Nucleus accumbens (tissue), 56 donors: ENCODE measurements around the gene ECHDC1.
"Not testable (repeated sequence)": the region's sequence is repeated elsewhere in the genome, so short reads cannot be mapped to it uniquely, and the experiment has no call there.

Experiments used
- DNase-seq, 56 donors: peaks; one replicate each; lab custom pipeline; 2025; lab: John Stamatoyannopoulos, UW

The ECHDC1 gene

GRCh38 chr6:127342946-127343808 lies at the start of gene ECHDC1:
TSS of gene ECHDC1 (minus strand) at chr6:127343609. CDS start at chr6:127331028, 12,581 bp downstream.
- DNase-seq, result peak in 53 of 56 donors; percentile 10 to 89 (median 61)

- DNase-seq, result no peak
These were observed 48.9 kb upstream of the ECHDC1 start for GRCh38 chr6:127392301-127392700.

GRCh38 chr6:127391094-127391953 lies 47.9 kb upstream of the ECHDC1 start:
- DNase-seq, result no peak

GRCh38 chr6:127389706-127390105 lies 46.3 kb upstream of the ECHDC1 start:
- no peak for DNase-seq

GRCh38 chr6:127385668-127386430 lies 42.4 kb upstream of the ECHDC1 start:
- no peak for DNase-seq

GRCh38 chr6:127384848-127385247 lies 41.4 kb upstream of the ECHDC1 start:
- not testable (repeated sequence) for DNase-seq

- no peak for DNase-seq
These were observed 40.6 kb upstream of the ECHDC1 start for GRCh38 chr6:127383988-127384387.

- DNase-seq, result no peak
These were observed 39.0 kb upstream of the ECHDC1 start for GRCh38 chr6:127382413-127382812.

- no peak for DNase-seq
These were observed 38.0 kb upstream of the ECHDC1 start for GRCh38 chr6:127381384-127381783.

GRCh38 chr6:127376685-127377084 lies 33.3 kb upstream of the ECHDC1 start:
- DNase-seq, result no peak

- DNase-seq, result no peak
These were observed 23.6 kb upstream of the ECHDC1 start for GRCh38 chr6:127367023-127367375.

GRCh38 chr6:127366282-127367022 lies 23.0 kb upstream of the ECHDC1 start:
- DNase-seq, result no peak

- DNase-seq, result no peak
These were observed 22.5 kb upstream of the ECHDC1 start for GRCh38 chr6:127365874-127366273.

- no peak for DNase-seq
These were observed 9.1 kb upstream of the ECHDC1 start for GRCh38 chr6:127352524-127352923.

GRCh38 chr6:127349980-127350379 lies 6.6 kb upstream of the ECHDC1 start:
- no peak for DNase-seq

GRCh38 chr6:127348028-127348661 lies 4.7 kb upstream of the ECHDC1 start:
- DNase-seq, result no peak

- no peak for DNase-seq
These were observed 3.8 kb upstream of the ECHDC1 start for GRCh38 chr6:127347178-127347577.

- DNase-seq, result no peak
These were observed 2.1 kb upstream of the ECHDC1 start for GRCh38 chr6:127345521-127345920.
